ENCODE data around the gene GPR89A. TPM values are rescaled to one million over a fixed set of nuclear protein-coding genes. Genes with fewer than 3 reads are reported as not detected.

GPR89A gene
- total RNA-seq, 1 experiment from 2014 or later = 27.2 TPM

Other genes with a start within 250 kb of the GPR89A start
- 0.44 to 0.69 TPM (median 0.66 TPM) in 3 replicates for gene NBPF20, start 182.4 kb upstream of the GPR89A start, total RNA-seq (2021)
- 0.57 to 0.77 TPM (median 0.57 TPM) in 3 replicates for gene PDZK1, start 99.4 kb downstream of the GPR89A start, total RNA-seq (2021)
- gene CD160, start 111.5 kb downstream of the GPR89A start, total RNA-seq (2021) = not detected in 3 replicates
- gene RNF115, start 216.1 kb downstream of the GPR89A start, total RNA-seq (2021) = 8.1 to 9.2 TPM (median 9.0 TPM) in 3 replicates
- gene POLR3C, start 216.2 kb downstream of the GPR89A start, total RNA-seq (2021) = 20.2 to 24.9 TPM (median 22.7 TPM) in 3 replicates
- 2.7 to 3.5 TPM (median 3.3 TPM) in 3 replicates for gene NUDT17, start 237.6 kb downstream of the GPR89A start, total RNA-seq (2021)

All from WTC11 (cell line).